Suppressor macrophage treated with lipopolysaccharide for 1 hour (primary cell): ENCODE data around the gene GPR85.
"Not testable (repeated sequence)": the region's sequence is repeated elsewhere in the genome, so short reads cannot be mapped to it uniquely, and the experiment has no call there.

Experiments
- DNase-seq, 3 donors: peaks; one replicate each; pipeline ENCODE4 v3.0.0-alpha.2; 2020 to 2022

Gene GPR85

DNA sequence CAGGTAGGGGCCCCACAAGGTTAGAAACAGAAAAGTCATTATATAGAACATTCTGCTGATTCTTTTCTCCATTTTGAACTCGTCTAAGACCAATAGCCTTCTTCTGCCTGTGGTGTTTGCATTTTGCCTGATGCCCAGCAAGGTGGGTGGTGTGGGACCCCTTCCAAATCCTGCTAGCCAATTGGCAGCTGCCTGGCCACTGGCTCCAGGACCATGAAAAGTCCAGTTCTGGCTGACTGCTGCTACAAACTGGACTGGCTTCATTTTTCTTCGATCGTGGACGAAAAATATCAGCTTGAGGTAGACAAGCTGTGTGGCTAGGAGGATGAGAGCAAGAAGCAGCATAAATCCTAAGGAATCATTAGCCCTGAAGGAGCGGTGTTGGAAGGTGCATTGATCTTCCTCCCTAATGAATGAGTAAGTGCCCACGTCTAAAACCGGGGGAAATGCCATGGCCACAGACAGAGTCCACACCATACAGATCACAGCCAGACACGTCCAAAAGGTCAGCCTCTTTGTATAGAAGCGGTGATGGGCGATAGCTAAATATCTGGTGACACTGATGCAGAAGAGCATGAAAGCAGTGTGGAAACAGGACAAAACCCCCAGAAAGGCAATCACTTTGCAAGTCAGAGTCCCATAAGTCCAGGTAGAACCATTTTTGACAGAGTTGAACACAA is 2.7 kb downstream of the GPR85 start:
- DNase-seq: no peak

DNA sequence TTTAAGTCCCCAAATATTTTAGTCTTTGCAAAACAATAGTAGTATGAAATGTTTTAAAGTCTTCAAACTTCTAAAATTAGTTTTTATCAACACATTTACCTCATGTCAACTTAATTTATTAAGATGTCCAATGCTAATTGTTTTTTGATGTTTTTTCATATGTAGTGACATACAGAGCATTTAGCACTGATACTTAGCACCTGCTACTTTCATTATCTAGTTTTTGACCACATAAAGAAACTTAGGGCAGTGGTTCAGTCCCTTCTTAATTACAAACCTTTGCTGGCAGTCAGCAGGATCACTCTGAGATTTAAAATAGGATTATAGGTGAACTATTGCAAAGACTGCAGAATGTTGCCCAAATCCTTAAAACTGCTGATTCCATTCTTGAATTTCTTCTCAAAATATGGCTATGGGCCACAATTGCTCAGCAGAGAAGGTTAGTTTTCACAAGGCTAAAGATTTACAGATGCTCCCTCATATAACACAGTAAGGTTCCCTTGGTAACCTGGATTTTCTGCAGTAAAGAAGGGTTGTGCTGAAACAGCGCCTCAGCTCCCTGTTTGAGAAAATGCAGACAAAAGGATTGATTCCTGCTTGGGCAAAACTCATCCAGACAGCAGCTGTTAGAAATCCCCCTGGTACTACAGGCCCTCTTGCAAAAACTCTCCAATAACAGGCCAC is 3.4 kb downstream of the GPR85 start:
- no peak for DNase-seq

DNA sequence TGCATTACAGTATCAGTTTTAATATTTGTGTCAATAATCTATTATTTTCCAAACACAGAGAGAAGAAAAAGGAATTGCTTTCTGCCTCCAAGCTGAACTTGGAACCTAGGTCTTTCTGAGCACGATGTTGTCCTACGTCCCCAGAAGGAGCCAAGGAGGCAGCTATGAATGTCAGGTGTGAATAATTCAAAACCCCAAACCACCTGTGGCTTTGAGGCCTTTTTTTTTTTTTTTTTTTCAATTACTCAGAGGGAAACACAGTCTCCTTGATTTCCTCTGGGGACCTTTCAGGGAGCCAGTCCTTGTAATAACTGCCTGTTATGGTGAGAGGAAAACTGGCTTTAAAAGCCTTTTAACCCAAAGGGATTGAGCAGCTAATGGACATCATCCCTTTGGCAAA is 8.3 kb downstream of the GPR85 start:
- DNase-seq: no peak

DNA sequence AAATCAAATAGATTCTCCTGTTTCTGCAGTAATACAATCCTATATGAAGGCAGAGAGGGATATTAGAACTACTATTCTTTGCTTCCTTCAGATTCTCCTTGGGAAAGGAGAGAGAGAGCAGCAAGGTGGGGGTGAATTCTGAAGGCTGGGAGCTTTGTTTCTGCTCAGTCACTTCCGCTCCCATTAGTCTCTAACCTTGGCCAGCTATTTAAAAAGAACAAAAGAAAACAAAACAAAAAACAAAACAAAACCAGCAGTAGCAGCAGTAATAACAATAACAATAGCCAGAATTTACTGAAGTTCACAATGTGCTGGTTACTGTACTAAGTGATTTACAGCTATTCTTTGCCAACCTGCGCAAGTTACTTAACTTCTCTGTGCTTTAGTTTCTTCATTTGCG is 9.9 kb downstream of the GPR85 start:
- no peak for DNase-seq

DNA sequence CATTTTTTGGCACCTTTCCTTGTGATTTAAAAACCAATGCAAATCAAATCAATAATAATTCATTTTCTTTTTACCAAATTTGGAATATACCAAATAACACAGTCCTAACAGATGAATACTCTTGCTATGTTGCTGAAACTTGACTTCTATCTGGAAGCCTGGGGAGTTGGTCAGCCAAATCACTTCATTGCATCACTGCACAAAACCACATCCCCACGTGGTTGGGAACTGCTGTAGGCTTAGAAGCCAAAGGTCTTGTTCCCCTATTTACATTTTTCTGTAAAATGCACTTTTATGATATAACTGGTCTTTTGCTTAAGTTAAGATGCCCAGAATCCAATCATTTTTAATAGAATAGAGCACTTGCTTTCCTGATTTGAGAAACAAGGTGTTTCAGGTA is 15.2 kb downstream of the GPR85 start:
- DNase-seq: peak; percentile 77 to 84 (median 78)

DNA sequence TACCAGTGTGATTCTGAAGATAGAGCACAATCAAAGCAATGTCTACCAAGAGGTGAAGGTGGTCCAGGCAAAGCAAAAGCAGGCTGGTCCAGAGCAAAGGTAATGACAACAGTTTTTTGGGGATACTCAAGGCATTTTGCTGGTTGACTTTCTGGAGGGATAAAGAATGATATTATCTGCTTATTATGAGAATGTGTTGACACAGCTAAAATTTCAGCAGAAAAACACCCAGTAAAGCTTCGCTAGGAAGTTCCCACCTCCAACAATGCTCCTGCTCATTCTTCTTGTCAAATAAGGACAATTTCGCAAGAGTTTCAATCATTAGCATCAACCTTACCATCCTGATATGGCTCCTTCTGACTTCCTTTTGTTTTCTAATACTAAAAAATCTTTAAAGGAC is 24.1 kb downstream of the GPR85 start:
- DNase-seq: no peak

DNA sequence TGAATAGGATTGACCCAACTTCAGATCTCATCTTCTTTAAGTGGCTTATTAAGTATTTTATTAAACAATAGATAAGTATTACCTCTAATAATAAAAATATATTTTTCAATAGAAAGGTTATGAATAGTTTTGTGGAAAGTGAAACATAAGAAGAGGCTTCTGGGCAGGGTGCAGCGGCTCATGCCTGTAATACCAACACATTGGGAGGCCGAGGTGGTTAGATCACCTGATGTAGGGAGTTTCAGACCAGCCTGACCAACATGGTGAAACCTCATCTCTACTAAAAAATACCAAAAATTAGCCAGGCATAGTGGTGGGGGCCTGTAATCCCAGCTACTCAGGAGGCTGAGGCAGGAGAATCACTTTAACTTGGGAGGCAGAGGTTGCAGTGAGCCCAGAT is 26.5 kb downstream of the GPR85 start:
- DNase-seq: no peak

DNA sequence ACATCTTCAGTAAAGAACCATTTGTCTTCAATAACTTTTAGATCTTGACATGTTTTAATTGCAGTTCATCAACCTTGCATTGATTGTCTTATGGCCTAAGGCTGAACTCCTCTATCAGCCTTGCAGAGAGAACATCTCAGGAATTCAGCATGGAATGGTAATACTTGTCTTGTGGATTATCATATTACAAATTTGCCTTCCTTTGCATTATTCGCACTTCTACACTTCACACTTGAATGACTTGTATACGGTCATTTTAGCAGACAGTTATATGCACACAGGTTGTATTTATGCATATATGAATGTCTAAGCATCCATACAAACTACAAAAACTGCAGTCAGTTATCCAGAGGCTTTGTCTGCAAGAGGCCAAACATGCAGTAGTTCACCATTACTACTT is 31.7 kb downstream of the GPR85 start:
- no peak for DNase-seq

DNA sequence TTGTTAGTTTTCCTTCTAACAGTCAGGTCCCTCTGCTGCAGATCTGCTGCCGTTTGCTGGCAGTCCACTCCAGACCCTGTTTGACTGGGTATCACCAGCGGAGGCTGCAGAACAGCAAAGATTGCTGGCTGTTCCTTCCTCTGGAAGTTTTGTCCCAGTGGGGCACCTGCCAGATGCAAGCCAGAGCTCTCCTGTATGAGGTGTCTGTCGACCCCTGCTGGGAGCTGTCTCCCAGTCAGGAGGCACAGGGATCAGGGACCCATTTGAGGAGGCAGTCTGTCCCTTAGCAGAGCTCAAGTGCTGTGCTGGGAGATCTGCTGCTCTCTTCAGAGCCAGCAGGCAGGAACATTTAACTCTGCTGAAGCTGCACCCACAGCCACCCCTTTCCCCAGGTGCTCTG is 32.4 kb downstream of the GPR85 start:
- not testable (repeated sequence) for DNase-seq

DNA sequence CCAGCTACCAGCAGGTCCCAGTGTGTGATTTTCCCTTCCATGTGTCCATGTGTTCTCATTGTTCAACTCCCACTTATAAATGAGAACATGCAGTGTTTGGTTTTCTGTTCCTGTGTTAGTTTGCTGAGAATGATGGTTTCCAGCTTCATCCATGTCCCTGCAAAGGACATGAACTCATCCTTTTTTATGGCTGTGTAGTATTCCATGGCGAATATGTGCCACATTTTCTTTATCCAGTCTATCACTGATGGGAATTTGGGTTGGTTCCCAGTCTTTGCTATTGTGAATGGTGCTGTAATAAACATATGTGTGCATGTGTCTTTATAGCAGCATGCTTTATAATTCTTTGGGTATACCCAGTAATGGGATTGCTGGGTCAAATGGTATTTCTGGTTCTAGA is 37.4 kb downstream of the GPR85 start:
- not testable (repeated sequence) for DNase-seq

DNA sequence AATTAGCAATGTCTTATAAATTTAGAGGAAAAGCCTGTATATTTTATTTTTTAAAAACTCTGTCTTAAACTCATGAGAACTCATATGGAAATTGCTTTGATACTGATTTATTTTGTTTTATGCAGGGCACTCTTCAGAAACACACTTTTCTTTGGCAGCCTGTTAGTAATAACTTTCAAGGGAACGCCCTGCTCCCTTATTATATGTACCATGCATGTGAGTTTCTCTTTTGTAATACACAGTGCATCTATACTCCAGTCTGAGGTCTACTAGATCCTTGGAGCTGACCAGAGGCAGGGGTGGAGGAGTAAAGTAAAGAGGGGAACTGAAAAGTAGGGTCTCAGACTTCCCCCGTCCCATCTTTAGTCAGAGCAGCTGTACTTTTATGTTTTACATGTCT is 40.2 kb downstream of the GPR85 start:
- DNase-seq: no peak

DNA sequence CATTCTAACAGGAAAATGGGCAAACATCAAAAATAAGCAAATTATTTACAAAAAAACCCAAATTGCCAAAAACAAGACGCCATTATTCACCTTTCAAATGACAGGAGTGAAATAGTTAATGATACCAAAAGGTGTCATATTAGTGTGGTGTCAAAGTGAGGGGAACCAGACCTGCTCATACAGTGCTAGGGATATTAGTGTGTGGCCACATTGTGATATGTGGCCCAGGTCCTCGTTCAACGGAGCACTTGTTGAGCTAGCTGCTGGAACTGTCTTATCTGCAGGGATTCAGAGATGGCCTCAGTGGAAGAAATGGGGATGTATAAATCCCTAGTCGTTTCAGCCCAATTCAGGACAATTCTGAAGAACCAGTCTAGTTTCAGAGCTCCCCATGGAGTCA is 41.2 kb downstream of the GPR85 start:
- no peak for DNase-seq

DNA sequence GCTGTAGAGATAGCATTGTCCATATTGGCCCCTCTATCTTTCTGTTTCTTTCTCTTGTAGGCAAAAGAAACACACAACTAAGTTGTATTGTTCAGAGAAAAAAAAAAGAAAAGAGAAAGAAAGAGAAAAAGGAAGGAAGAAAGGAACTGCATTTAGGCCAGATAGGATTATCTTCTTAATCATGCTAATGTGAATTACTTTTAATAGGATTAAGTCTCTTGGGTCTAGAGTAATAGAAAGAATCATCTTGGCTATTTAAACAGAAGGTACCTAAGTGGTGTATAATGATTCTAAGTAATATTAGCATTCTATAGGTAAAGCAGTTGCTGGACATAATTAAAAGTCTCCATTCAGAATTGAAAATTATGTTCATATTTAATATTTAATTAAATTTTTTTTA is 42.2 kb downstream of the GPR85 start:
- no peak for DNase-seq

DNA sequence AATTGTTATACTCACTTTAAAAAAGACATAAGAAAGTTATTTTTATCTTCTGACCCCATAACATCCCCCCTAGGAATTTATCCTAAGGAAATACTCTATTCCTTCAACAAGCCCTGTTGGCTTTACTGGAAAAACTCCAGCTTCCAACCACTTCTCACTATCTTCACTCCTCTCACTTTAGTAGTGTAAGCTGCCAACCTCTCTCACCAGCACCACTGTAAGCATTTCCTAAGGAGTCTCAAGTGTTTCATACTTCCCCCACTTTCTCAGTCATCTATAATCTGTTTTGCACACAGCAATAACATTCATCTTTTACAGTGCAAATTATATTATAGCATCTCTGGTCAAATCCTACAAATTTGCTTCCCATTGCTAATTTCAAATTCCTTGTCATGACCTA is 45.8 kb downstream of the GPR85 start:
- DNase-seq: no peak

DNA sequence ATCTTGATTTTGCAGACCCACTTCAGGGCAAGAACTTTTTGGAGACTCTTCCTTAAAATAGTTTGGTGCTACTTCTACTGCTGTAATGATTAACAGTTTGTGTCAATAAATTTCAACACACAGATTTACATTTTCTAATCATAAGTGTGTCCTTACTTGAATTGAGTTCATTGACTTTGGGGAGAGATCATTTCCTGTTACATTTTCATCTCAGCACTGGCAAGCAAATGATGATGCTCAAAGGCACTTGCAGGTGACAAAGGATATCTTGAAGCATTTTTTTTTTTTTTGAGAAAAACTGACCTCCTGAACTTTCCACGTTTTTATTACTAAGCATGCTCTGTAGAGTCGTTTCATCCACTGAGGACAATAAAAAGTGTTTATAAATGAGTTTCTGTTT is 52.7 kb downstream of the GPR85 start:
- DNase-seq: no peak
